ENCODE data around the gene LSM14A. TPM values are rescaled to one million over a fixed set of nuclear protein-coding genes. Genes with fewer than 3 reads are reported as not detected.
A peak's percentile ranks its signal among the peaks of the same experiment; 100 is the strongest.

LSM14A gene
- total and polyA plus RNA-seq, 2 of the 13 experiments (the other 11 are each of a cell fraction or from before 2014, with no cell fraction given), result 77.0 to 83.6 TPM

DNA sequence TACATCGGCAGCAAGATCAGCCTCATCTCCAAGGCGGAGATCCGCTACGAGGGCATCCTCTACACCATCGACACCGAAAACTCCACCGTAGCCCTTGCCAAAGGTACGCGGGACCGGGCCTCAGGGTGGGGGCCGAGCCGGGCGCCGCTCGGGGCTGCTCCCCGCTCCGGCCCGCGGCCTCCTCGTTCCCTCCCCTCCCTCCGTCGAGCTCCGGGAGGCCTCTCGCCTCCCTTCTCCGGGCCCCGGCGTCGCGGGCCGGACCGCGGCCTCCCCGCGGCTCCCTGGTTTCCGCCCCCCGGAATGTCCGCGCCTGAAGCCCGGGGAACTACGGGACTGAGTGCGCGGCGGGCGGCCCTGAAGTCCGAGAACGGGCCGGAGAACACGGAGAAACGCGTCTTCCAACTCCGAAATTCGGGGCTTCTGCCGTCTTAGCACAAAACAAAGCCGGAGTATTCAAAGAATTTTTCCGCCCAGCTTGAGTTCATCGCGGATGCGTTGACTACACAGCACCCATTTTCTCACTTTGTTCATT lies 423 bp downstream of the LSM14A start (continued):
- TF ChIP-seq ZNF850 (CRISPR knock-in tag; conservative IDR thresholded peaks at IDR 0.05), result peak; percentile 83; the same call in 1 of the 2 replicates
- TF ChIP-seq GATAD1 (CRISPR knock-in tag; IDR thresholded peaks at IDR 0.05), result no peak
- TF ChIP-seq, protein P1, sequence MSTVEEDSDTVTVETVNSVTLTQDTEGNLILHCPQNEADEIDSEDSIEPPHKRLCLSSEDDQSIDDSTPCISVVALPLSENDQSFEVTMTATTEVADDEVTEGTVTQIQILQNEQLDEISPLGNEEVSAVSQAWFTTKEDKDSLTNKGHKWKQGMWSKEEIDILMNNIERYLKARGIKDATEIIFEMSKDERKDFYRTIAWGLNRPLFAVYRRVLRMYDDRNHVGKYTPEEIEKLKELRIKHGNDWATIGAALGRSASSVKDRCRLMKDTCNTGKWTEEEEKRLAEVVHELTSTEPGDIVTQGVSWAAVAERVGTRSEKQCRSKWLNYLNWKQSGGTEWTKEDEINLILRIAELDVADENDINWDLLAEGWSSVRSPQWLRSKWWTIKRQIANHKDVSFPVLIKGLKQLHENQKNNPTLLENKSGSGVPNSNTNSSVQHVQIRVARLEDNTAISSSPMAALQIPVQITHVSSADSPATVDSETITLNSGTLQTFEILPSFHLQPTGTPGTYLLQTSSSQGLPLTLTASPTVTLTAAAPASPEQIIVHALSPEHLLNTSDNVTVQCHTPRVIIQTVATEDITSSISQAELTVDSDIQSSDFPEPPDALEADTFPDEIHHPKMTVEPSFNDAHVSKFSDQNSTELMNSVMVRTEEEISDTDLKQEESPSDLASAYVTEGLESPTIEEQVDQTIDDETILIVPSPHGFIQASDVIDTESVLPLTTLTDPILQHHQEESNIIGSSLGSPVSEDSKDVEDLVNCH (CRISPR knock-in tag; IDR thresholded peaks at IDR 0.05), result no peak
- no peak for TF ChIP-seq ZNF468 (CRISPR knock-in tag; IDR thresholded peaks at IDR 0.05)
- no peak for TF ChIP-seq ZNF207 (IDR thresholded peaks at IDR 0.05; ENCODE audit: borderline replicate concordance)
- no peak for TF ChIP-seq REXO4 (CRISPR knock-in tag; IDR thresholded peaks at IDR 0.05; ENCODE audit: borderline replicate concordance)
- no peak for TF ChIP-seq PHB2 (IDR thresholded peaks at IDR 0.05; ENCODE audit: partially characterized antibody)
- TF ChIP-seq ZNF772 (CRISPR knock-in tag; IDR thresholded peaks at IDR 0.05), result no peak
- TF ChIP-seq, protein P2, sequence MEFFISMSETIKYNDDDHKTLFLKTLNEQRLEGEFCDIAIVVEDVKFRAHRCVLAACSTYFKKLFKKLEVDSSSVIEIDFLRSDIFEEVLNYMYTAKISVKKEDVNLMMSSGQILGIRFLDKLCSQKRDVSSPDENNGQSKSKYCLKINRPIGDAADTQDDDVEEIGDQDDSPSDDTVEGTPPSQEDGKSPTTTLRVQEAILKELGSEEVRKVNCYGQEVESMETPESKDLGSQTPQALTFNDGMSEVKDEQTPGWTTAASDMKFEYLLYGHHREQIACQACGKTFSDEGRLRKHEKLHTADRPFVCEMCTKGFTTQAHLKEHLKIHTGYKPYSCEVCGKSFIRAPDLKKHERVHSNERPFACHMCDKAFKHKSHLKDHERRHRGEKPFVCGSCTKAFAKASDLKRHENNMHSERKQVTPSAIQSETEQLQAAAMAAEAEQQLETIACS (CRISPR knock-in tag; IDR thresholded peaks at IDR 0.05), result no peak
- no peak for TF ChIP-seq YEATS2 (CRISPR knock-in tag; IDR thresholded peaks at IDR 0.05; ENCODE audit: borderline replicate concordance)
- TF ChIP-seq ERF (CRISPR knock-in tag; IDR thresholded peaks at IDR 0.05), result no peak
- TF ChIP-seq ZNF33B (CRISPR knock-in tag; IDR thresholded peaks at IDR 0.05), result no peak
- no peak for TF ChIP-seq PAX8 (CRISPR knock-in tag; IDR thresholded peaks at IDR 0.05; ENCODE audit: borderline replicate concordance)
- no peak for TF ChIP-seq ZFP36L1 (CRISPR knock-in tag; IDR thresholded peaks at IDR 0.05)
- no peak for TF ChIP-seq ZC3H13 (CRISPR knock-in tag; IDR thresholded peaks at IDR 0.05)
- TF ChIP-seq CBFB (CRISPR knock-in tag; IDR thresholded peaks at IDR 0.05), result no peak
- no peak; the same call in 1 of the 2 replicates for TF ChIP-seq TMF1 (CRISPR knock-in tag; IDR thresholded peaks at IDR 0.05; ENCODE audit: low read depth)
- no peak for TF ChIP-seq MAFK (conservative IDR thresholded peaks at IDR 0.05 in 1 of 2, IDR thresholded peaks at IDR 0.05 in 1 of 2; ENCODE audit: low read length in 2 of 2)
- no peak for TF ChIP-seq ZNF891 (CRISPR knock-in tag; IDR thresholded peaks at IDR 0.05)
- TF ChIP-seq CREB1 (IDR thresholded peaks at IDR 0.05), result no peak
- no peak for TF ChIP-seq CREB1 (CRISPR knock-in tag; IDR thresholded peaks at IDR 0.05)
- TF ChIP-seq, protein P3, sequence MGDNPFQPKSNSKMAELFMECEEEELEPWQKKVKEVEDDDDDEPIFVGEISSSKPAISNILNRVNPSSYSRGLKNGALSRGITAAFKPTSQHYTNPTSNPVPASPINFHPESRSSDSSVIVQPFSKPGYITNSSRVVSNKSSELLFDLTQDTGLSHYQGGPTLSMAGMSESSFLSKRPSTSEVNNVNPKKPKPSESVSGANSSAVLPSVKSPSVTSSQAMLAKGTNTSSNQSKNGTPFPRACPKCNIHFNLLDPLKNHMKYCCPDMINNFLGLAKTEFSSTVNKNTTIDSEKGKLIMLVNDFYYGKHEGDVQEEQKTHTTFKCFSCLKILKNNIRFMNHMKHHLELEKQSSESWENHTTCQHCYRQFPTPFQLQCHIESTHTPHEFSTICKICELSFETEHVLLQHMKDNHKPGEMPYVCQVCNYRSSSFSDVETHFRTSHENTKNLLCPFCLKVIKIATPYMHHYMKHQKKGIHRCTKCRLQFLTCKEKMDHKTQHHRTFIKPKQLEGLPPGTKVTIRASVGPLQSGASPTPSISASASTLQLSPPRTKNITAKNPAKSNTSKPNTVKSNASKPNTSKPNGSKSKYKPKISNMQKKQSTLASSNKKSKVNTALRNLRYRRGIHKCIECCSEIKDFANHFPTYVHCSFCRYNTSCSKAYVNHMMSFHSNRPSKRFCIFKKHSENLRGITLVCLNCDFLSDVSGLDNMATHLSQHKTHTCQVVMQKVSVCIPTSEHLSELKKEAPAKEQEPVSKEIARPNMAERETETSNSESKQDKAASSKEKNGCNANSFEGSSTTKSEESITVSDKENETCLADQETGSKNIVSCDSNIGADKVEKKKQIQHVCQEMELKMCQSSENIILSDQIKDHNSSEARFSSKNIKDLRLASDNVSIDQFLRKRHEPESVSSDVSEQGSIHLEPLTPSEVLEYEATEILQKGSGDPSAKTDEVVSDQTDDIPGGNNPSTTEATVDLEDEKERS (CRISPR knock-in tag; IDR thresholded peaks at IDR 0.05), result no peak
- no peak for TF ChIP-seq TBL1XR1 (IDR thresholded peaks at IDR 0.05; ENCODE audit: borderline replicate concordance, low read length, partially characterized antibody)
- no peak for TF ChIP-seq PAWR (CRISPR knock-in tag; IDR thresholded peaks at IDR 0.05; ENCODE audit: borderline replicate concordance)
- TF ChIP-seq ZNF577 (CRISPR knock-in tag; IDR thresholded peaks at IDR 0.05; ENCODE audit: borderline replicate concordance, low read depth), result no peak
- TF ChIP-seq AGO1 (IDR thresholded peaks at IDR 0.05; ENCODE audit: low read depth, low read length, poor library complexity, severe bottlenecking), result no peak
